C4-2B (cell line): Measurements from ENCODE around the gene PRKCE.

Source experiments
- CTCF ChIP-seq: fragments of 450-650 bp; conservative IDR thresholded peaks from 2 replicates; pipeline ENCODE4 v1.5.1; 2017; ENCODE audit warnings: mild to moderate bottlenecking
- ZFX ChIP-seq: fragments of 450-650 bp; IDR thresholded peaks from 2 replicates; pipeline ENCODE4 v1.6.1; 2017

- no peak for TF ChIP-seq ZFX
- no peak for TF ChIP-seq CTCF
Measured at GRCh38 chr2:46211461-46211860, 560.0 kb downstream of the PRKCE start.
